HUES48 (cell line): ENCODE results near the gene PIEZO1.
A peak's percentile ranks its signal among the peaks of the same experiment; 100 is the strongest.

Source experiments
- H3K27ac ChIP-seq: one replicate; pipeline ENCODE4 v1.7.0; 2013; ENCODE audit warnings: low read depth, low read length, inconsistent platforms
- H3K27me3 ChIP-seq: 2 replicates; pipeline ENCODE4 v1.6.1; 2013; ENCODE audit warnings: mild to moderate bottlenecking, low read length; ENCODE audit not compliant: control insufficient read depth, insufficient read depth
- H3K36me3 ChIP-seq: 2 replicates; pipeline ENCODE4 v1.6.1; 2013; ENCODE audit warnings: low read length; ENCODE audit not compliant: control insufficient read depth, insufficient read depth
- H3K4me1 ChIP-seq: 2 replicates; pipeline ENCODE4 v1.6.1; 2013; ENCODE audit warnings: mild to moderate bottlenecking, low read length; ENCODE audit not compliant: control insufficient read depth, insufficient read depth
- H3K4me3 ChIP-seq: 2 replicates; pipeline ENCODE4 v1.5.1; 2013; ENCODE audit warnings: mild to moderate bottlenecking, low read depth, low read length
- H3K9ac ChIP-seq: 2 replicates; pipeline ENCODE4 v1.6.1; 2013; ENCODE audit warnings: mild to moderate bottlenecking, low read depth, low read length, moderate library complexity
- H3K9me3 ChIP-seq: 2 replicates; pipeline ENCODE4 v1.6.1; 2013; ENCODE audit warnings: low read length; ENCODE audit not compliant: control insufficient read depth, insufficient read depth

PIEZO1 gene

GRCh38 chr16:88809676-88810165 is 24.7 kb upstream of the PIEZO1 start:
- peaks cover 7% of the 10 kb centered on the region; the same call in 1 of the 2 replicates for H3K4me1 ChIP-seq
- no peak overlapping the region for H3K9ac ChIP-seq
- H3K27ac ChIP-seq, result peak overlapping the region; percentile 3
- no peaks in the 10 kb centered on the region for H3K9me3 ChIP-seq
- H3K36me3 ChIP-seq, result peaks cover 60% of the 10 kb centered on the region
- H3K4me3 ChIP-seq, result 0 out of 2 replicates have a peak overlapping the region, but pooled peaks have one; percentile 91
- no peaks in the 10 kb centered on the region for H3K27me3 ChIP-seq

GRCh38 chr16:88809068-88809675 is 24.2 kb upstream of the PIEZO1 start:
- H3K4me3 ChIP-seq, result no peak overlapping the region
- H3K4me1 ChIP-seq, result peaks cover 7% of the 10 kb centered on the region; the same call in 1 of the 2 replicates
- peaks cover 63% of the 10 kb centered on the region for H3K36me3 ChIP-seq
- peak overlapping the region; percentile 3 for H3K27ac ChIP-seq
- H3K27me3 ChIP-seq, result no peaks in the 10 kb centered on the region
- H3K9ac ChIP-seq, result no peak overlapping the region
- H3K9me3 ChIP-seq, result no peaks in the 10 kb centered on the region

GRCh38 chr16:88807626-88808453 is 22.8 kb upstream of the PIEZO1 start:
- Histone ChIP-seq H3K4me1 (0 out of 2 replicates have a peak, but pooled peaks cover 7% of the 10 kb centered on the region), H3K4me3 (no peak overlapping the region), H3K27me3 (no peaks in the 10 kb centered on the region), H3K9ac (no peak overlapping the region), H3K9me3 (no peaks in the 10 kb centered on the region), H3K36me3 (peaks cover 63% of the 10 kb centered on the region), H3K27ac (no peak overlapping the region)

- Histone ChIP-seq H3K4me3 (no peak overlapping the region), H3K36me3 (peaks cover 63% of the 10 kb centered on the region), H3K4me1 (0 out of 2 replicates have a peak, but pooled peaks cover 7% of the 10 kb centered on the region), H3K27ac (no peak overlapping the region), H3K9me3 (no peaks in the 10 kb centered on the region), H3K27me3 (no peaks in the 10 kb centered on the region), H3K9ac (no peak overlapping the region)
These were observed 22.2 kb upstream of the PIEZO1 start for GRCh38 chr16:88807142-88807625.

GRCh38 chr16:88806491-88807111 is 21.6 kb upstream of the PIEZO1 start:
- 0 out of 2 replicates have a peak, but pooled peaks cover 10% of the 10 kb centered on the region for H3K4me1 ChIP-seq
- peaks cover 63% of the 10 kb centered on the region for H3K36me3 ChIP-seq
- no peaks in the 10 kb centered on the region for H3K27me3 ChIP-seq
- H3K9ac ChIP-seq, result no peak overlapping the region
- H3K4me3 ChIP-seq, result no peak overlapping the region
- H3K9me3 ChIP-seq, result no peaks in the 10 kb centered on the region
- H3K27ac ChIP-seq, result no peak overlapping the region

GRCh38 chr16:88805887-88806393 is 20.9 kb upstream of the PIEZO1 start:
- Histone ChIP-seq H3K27me3 (no peaks in the 10 kb centered on the region), H3K36me3 (peaks cover 66% of the 10 kb centered on the region), H3K4me3 (no peak overlapping the region), H3K4me1 (0 out of 2 replicates have a peak, but pooled peaks cover 10% of the 10 kb centered on the region), H3K9ac (no peak overlapping the region), H3K9me3 (no peaks in the 10 kb centered on the region), H3K27ac (peak overlapping the region; percentile 10)

- H3K4me3 ChIP-seq, result 0 out of 2 replicates have a peak overlapping the region, but pooled peaks have one; percentile 85
- peak overlapping the region; percentile 12 for H3K27ac ChIP-seq
- H3K9me3 ChIP-seq, result no peaks in the 10 kb centered on the region
- H3K9ac ChIP-seq, result no peak overlapping the region
- H3K36me3 ChIP-seq, result peaks cover 62% of the 10 kb centered on the region
- 0 out of 2 replicates have a peak, but pooled peaks cover 5% of the 10 kb centered on the region for H3K4me1 ChIP-seq
- no peaks in the 10 kb centered on the region for H3K27me3 ChIP-seq
These were observed 20.3 kb upstream of the PIEZO1 start for GRCh38 chr16:88805340-88805715.

GRCh38 chr16:88804552-88805339 is 19.7 kb upstream of the PIEZO1 start:
- H3K27ac ChIP-seq, result peak overlapping the region; percentile 78
- no peaks in the 10 kb centered on the region for H3K9me3 ChIP-seq
- H3K4me3 ChIP-seq, result peak overlapping the region; percentile 85
- H3K4me1 ChIP-seq, result 0 out of 2 replicates have a peak, but pooled peaks cover 3% of the 10 kb centered on the region
- H3K27me3 ChIP-seq, result no peaks in the 10 kb centered on the region
- peak overlapping the region; percentile 86 for H3K9ac ChIP-seq
- peaks cover 56% of the 10 kb centered on the region for H3K36me3 ChIP-seq

GRCh38 chr16:88804173-88804551 is 19.1 kb upstream of the PIEZO1 start:
- peaks cover 50% of the 10 kb centered on the region for H3K36me3 ChIP-seq
- H3K4me1 ChIP-seq, result 0 out of 2 replicates have a peak, but pooled peaks cover 3% of the 10 kb centered on the region
- H3K9ac ChIP-seq, result peak overlapping the region; percentile 86
- H3K27me3 ChIP-seq, result no peaks in the 10 kb centered on the region
- H3K4me3 ChIP-seq, result peak overlapping the region; percentile 85
- H3K27ac ChIP-seq, result peak overlapping the region; percentile 78
- H3K9me3 ChIP-seq, result no peaks in the 10 kb centered on the region
